Hippocampal formation (tissue), 2 donors: ENCODE measurements around the gene SMAGP.
"Not testable (repeated sequence)": the region's sequence is repeated elsewhere in the genome, so short reads cannot be mapped to it uniquely, and the experiment has no call there.

ENCODE experiments used
- DNase-seq, 2 donors: peaks; one replicate each; lab custom pipeline; 2025; lab: John Stamatoyannopoulos, UW

The SMAGP gene

GRCh38 chr12:51225234-51225633 is 45.0 kb downstream of the SMAGP start:
- DNase-seq, result no peak

DNA sequence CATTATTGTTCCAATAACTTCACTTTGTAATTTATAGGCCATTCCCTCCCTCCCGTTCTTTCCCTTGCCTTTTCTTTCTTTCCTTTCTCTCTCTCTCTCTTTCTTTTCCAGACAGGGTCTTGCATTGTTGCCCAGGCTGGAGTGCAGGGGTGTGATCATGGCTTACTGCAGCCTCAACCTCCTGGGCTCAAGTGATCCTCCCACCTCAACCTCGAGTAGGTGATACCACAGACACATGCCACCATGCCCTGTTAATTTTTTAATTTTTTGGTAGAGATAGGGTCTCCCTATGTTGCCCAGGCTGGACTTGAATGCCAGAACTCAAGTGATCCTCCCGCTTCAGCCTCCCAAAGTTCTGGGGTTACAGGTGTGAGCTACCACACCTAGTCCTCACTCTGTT is 45.6 kb downstream of the SMAGP start:
- DNase-seq, result no peak

DNA sequence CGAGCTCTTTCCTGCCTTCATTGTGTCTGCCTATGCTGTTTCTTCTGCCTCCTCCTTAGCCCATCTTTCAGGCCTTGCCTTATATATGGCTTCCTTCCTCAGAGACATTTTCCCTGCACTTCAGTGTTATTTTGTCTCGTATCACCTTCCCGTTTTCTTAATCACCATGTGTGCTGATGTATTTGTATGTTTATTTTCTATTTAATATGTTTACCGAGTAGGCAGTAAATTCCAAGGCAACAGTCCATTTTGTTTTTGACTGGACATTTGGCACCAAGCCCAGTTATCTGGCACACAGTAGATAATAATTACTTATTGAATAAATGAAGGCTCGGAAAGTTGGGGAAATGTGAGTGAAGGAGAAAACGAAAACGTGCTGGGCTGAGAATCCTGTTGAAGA is 47.8 kb downstream of the SMAGP start:
- no peak for DNase-seq

GRCh38 chr12:51219857-51220256 is 50.4 kb downstream of the SMAGP start:
- not testable (repeated sequence) for DNase-seq

- no peak for DNase-seq
These were observed 50.9 kb downstream of the SMAGP start for GRCh38 chr12:51219322-51219721.

DNA sequence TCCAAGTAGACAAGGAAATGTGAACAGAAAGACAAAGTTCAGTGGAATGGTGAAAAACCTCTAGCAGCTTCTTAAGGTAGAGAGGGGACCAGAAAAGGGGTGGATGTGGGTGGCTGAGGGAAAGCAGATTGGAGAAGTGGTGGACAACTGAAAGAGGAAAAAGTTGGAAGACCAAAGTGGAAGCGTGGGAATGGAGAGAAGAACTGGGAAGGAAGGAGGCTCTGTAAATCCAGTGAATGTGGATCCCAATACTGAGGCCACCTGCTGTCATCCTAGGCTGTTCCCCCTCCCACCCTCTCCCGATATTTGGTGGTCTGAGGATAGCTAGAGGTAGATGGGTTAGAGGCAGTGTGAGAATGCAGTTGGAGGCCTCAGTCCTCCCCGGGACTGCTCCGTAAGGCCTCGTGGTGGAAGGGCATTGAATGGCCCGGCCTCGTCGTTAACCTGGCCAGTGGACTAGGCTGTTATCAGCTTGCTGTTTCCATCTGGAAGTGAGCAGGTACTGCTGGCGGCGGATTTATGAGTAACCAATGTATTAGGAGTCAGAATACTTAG is 51.5 kb downstream of the SMAGP start:
- no peak for DNase-seq

DNA sequence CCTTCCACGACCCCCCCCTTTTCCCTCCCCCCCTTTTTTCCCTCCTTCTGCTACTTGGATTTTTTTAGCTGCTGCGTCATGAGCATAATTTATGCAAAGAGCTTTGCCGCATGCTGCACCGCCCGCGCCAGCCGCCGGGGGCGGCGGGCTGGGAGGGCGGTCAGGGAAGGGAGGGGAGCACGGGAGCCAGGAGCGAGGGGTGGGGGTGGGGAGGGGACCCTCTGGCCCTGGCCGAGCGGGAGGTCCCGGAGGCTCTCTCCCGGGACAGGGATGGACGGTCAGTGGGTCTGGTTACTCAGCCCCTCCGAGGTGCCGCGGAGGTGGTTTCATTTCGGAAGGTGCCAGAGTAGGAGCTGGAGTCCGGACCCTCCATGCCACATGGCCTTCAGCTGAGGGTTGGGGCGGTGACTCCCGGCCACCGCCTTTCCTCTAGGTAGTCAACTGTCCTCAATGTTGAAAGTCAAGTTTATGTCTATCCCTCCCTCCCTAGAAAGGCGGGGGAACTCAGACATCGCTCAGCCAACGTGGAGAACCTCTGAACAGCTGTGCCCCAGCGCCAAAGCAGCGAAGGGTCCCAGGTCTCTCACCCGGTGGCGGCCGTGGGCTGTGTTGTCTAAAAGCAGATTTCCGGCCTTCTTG is 52.1 kb downstream of the SMAGP start, which contains the start of gene POU6F1:
TSS of gene POU6F1 (minus strand) at position 95 of the 639 bp plus-strand sequence. CDS start 11,226 bp downstream, outside the sequence.
- peak; percentile 44 to 52 for DNase-seq

DNA sequence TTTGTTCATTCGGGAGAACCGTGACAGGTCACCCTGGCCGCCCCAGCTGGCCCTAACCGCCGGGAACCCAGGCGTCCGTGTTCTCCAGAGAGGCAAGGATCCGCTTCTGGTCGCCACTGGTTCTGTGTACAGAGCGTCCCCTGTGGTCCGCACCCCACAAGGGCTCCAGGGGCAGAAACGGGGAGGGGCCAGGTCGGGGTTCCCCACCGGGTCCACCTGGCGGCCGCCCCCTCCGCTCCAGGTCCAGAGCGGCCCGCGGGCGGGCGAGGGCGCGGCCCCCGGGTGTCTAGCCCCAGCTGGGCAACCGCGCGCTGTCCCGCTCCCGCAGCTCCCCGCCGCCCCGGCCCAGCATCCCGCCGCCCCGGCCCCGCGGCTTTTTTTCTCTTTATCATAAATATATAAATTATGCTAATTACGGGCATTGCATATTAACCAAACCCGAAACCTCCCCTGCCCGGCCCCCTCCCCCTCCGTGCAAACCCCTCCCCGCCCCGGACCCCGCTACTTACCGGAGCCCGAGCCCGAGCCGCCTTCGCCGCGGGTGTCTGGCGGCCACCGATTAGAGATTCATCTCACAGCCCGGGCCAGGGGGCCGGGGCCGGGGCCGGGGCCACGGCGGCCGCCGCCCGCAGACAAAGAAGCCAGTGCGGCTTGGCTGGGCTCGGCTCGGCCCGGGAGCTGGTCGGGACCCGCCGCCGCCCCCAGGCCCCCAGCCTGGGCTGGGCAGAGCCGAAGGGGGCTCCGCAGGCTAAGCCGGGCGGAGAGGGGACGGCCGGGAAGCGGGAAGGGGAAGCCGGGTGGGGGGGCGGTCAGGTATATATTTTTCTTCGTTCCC is 52.9 kb downstream of the SMAGP start:
- peak; percentile 40 to 47 for DNase-seq

GRCh38 chr12:51216642-51217041 is 53.6 kb downstream of the SMAGP start:
- no peak for DNase-seq

- DNase-seq, result no peak
These were observed 55.3 kb downstream of the SMAGP start for GRCh38 chr12:51214895-51215294.

GRCh38 chr12:51210690-51211395 is 59.4 kb downstream of the SMAGP start:
- peak; percentile 59 to 62 for DNase-seq

DNA sequence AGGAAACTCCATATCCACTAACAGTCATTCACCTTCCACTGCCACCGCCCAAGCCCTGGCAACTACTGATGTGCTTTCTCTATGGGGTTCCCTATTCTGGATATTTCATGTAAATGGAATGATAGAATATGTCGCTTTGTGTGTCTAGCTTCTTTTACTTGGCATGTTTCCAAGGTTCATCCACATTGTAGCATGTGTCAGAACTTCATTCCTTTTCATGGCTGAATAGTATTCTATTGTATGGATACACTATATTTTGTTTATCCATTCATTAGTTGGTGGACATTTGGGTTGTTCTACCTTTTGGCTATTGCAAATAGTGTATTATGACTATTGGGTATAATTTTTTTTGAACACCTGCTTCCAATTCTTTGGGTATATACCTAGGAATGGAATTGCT is 61.0 kb downstream of the SMAGP start:
- DNase-seq, result no peak

GRCh38 chr12:51208016-51208660 is 62.1 kb downstream of the SMAGP start:
- no peak for DNase-seq

GRCh38 chr12:51205350-51205749 is 64.9 kb downstream of the SMAGP start:
- DNase-seq, result peak; percentile 16 to 28

DNA sequence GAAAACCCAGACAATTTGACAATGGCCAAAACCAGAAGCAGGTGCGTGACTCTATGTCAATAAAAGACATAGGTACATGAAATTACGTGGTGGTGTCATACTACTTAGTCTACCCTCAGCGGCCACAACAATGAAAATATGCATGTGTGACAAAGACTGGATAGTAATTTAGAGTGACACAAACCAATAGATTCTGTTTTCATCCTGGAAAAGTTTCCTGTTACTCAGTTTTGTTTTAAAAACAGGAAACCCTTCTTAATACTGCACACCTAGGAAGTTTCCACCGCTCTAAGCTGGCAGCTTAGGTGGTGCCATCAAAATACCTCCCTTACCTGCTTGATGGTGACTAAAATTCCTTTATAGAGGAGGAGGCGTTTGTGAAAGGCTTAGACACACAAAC is 67.5 kb downstream of the SMAGP start:
- no peak for DNase-seq

DNA sequence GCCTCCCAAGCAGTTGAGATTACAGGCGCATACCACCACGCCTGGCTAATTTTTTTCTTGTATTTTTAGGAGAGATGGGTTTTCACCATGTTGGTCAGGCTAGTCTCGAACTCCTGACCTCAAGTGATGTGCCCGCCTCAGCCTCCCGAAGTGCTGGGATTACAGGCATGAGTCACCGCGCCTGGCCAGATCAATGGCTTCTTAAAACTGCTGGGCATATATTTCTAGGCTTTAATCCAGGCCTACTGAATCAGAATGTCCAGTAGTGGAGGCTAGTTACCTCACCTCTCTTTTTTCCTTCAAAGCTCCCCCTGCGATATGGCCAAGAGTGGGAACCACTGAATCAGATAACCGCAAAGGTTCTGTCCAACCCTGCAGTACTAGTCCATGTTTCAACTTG is 69.4 kb downstream of the SMAGP start:
- no peak for DNase-seq

GRCh38 chr12:51200156-51200555 is 70.1 kb downstream of the SMAGP start:
- no peak for DNase-seq

DNA sequence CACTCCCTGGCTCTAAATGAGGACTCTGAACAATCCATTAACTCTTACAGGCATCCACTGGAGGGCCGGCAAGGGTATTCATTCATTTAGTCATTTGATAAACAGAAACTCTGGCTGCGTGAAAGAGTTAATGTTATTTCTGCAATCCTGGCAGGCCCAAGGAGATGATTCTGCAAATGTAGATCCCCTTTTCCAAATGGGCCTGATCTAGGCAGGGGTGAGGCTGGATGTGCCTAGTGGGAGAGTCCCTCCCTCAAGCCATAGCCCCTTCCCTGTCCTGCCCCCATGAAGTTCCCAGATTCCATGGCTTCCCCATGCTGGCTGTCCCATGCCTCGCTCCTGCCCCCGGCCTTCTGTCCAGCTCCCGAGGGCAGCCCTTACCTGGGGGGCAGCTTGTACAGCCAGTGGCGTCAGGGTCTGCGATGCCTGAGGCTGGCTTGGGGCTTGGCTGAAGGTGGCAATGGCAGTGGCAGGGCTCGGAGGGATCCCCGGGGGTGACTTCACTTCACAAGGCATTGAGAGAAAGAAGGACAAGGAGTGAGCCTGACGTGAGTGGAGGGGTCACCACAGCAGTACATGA is 70.8 kb downstream of the SMAGP start:
- no peak for DNase-seq

DNA sequence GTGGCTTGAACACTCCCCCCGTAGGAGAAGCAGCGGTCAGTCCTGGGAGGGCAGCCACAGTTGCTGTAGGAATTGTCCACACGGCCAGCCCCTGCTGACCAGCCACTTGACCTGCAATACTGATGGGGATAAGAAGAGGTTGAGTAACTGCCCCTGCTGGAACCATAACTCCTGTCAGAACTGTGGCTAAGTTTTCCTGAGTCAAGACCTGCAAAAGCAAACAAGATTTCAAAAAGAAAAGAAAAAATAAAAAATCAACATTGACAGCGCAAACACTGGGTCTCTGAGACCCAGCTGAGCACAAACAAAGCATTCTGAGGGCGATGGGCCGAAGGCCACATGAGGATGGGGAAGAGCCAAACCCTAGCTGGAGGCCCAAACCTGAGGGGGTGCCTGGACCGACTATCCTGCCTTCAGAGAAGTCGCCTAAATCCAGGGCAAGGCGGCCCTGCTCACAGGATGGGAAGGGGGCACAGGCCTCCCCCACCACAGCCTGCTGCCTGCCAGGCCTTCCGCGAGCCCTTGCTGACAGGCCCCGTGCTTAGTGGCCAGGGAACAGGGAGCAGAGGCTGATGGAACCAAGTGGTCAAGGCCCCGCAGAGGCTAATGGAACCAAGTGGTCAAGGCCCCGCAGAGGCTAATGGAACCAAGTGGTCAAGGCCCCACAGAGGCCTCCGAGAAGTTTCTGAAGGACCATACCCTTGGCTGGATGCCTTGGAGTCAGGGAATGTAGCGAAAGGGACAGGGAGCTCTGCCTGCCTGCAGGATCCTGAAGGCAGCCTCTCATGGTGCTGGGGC is 71.4 kb downstream of the SMAGP start:
- DNase-seq, result no peak

DNA sequence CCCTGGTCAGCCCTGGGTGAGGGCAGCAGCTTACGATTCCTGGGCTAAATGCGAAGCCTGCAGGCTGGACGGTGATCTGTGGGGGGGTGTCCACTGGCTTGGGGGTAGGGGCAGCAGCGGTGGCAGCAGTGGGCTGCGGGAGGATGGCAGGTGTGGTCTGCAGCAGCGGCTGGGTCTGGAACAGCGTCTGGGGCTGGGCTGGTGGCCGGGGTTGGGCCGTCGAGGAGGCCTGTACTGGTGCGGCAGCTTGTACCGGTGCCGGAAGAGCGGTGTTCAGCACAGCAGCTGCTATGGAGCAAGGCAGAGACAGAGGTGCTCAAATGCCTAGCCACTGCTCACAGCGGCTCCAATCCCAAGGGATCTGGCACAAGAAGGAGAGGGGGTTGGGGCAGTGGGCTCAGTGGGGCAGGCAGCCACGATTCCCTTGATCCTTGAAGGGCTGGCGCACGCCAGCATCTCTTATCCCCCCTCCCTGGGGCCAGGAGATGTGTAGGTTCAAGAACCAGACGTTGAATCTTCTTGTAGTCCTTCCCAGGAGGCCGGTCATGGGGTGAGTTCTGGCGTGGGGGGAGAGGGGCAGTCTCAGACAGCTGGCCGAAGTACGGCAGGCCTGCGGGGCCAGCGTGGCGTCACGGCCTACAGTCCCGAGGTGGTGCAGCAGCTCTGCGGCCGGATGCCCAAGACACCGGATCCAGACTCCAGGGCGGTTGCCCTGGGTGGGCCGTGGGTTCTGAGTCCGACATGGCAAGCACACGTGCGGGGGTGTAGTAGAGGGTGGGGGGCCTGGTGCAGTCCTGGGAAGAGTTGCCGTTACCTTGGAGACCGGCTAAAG is 72.3 kb downstream of the SMAGP start:
- DNase-seq, result no peak
